OCI-LY7 (cell line): Measurements from ENCODE around the gene UNC79.

Source experiments
- CTCF ChIP-seq: fragments of 200-600 bp; sonication (generic); conservative IDR thresholded peaks from 2 replicates; pipeline ENCODE4 v1.5.1; 2014; ENCODE audit warnings: mild to moderate bottlenecking, antibody characterized with exemption, low read length, moderate library complexity, mixed read lengths
- EZH2phosphoT487 ChIP-seq: fragments of 200-600 bp; sonication (generic); IDR thresholded peaks from 2 replicates; pipeline ENCODE4 v1.6.1; 2018; ENCODE audit warnings: low read depth, borderline replicate concordance, mild to moderate bottlenecking, mixed run types, antibody characterized with exemption, low read length, moderate library complexity, mixed read lengths

DNA sequence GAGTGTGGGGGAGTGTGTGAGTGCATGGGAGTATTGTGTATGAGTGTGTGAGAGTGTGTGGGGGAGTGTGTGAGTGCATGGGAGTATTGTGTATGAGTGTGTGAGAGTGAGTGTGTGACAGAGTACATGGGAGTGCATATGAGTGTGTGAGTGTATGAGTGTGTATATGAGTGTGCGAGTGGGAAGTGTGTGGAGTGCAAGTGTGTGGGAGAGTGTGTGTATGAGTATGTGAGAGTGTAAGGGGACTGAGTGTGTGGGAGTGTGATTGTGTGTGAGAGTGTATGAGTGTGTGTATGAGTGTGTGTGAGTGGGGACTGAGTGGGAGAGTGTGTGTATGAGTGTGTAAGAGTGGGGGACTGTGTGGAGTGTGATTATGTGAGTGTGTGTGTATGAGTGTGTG is 316.8 kb downstream of the UNC79 start:
- no peak for TF ChIP-seq CTCF
- TF ChIP-seq EZH2phosphoT487 = no peak
